Measurements from ENCODE around the gene EIF4E2.

EIF4E2 gene

DNA sequence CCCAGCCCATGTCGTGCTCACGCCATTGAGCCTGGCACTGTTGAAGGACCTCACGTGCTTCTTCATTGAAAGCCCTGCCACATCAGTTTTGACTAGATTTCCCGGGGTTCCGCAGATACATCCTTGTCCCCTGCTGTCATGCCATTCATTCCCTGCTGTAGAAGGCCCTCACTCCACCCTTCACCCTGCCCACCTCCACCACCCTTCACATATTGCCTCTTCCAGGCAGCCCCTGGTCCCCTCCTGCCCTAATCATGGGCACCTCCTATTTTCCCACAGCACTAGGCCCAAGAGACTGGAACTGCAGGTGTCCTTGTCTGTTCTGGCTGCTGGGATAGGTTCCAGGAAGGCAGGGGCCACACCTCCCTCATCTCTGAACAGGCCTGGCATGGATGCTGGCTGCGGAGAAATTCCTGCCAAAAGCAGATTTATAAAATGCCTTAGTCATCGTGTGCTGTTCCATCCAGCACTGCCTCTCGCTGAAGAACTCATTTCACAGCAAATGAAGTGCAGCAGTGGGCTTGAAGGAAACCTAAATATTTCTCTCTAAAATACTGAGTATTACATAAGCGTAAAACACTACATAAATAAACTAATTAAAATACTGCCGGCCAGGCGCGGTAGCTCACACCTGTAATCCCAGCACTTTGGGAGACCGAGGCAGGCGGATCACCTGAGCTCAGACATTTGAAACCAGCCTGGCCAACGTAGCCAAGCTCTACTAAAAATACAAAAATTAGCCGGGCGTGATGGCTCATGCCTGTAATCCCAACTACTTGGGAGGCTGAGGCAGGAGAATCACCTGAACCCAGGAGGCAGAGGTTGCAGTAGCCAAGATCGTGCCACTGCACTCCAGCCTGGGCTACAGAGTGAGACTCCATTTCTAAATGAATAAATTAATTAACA, 38.4 kb downstream of the EIF4E2 start:
- Histone ChIP-seq H3K4me3 (ENCODE audit: low read depth in 1 of 2, low read length in 1 of 2) (no peak overlapping the region), H3K27ac (no peak overlapping the region), H3K36me3 (peaks cover 7% of the 10 kb centered on the region), H3K4me1 (ENCODE audit: control insufficient read depth in 1 of 2, insufficient read depth in 1 of 2, low read depth in 1 of 2, low read length in 1 of 2) (no peaks in the 10 kb centered on the region), H3K9me3 (no peaks in the 10 kb centered on the region), H3K27me3 (no peaks in the 10 kb centered on the region)
- TF ChIP-seq, protein P1, sequence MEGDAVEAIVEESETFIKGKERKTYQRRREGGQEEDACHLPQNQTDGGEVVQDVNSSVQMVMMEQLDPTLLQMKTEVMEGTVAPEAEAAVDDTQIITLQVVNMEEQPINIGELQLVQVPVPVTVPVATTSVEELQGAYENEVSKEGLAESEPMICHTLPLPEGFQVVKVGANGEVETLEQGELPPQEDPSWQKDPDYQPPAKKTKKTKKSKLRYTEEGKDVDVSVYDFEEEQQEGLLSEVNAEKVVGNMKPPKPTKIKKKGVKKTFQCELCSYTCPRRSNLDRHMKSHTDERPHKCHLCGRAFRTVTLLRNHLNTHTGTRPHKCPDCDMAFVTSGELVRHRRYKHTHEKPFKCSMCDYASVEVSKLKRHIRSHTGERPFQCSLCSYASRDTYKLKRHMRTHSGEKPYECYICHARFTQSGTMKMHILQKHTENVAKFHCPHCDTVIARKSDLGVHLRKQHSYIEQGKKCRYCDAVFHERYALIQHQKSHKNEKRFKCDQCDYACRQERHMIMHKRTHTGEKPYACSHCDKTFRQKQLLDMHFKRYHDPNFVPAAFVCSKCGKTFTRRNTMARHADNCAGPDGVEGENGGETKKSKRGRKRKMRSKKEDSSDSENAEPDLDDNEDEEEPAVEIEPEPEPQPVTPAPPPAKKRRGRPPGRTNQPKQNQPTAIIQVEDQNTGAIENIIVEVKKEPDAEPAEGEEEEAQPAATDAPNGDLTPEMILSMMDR (IDR thresholded peaks at IDR 0.05): no peak

DNA sequence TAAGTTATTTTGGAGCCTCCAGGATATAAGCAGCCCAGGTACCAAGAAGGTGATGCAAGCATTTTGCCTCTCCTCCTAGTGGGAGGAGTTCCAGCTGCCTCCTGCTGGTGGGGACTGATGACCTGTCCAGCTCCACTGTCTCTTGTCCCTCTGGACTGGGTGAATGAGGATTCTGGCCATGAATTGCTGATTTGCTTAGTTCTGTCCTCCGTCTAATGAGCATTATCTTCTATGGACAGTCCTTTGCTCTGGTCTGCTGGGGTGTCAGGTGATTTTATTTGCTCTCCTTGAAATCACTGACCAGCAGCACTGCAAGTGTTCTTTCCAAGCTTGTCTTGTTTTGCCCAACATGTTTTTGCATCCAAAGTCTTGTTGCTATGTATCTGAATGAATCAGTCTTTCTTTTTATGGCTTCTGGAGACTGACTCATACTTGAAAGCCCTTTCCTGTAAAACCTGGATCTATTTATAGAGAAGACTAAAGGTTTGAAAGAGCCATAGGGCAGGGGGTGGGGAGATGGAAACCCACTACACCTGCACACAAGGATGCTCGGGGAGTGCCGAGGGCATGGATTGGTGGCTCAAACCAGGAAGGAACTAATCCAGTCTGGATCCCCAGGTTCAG, 42.4 kb downstream of the EIF4E2 start:
- Histone ChIP-seq H3K27ac (no peak overlapping the region), H3K4me1 (ENCODE audit: control insufficient read depth in 1 of 2, insufficient read depth in 1 of 2, low read depth in 1 of 2, low read length in 1 of 2) (no peaks in the 10 kb centered on the region), H3K4me3 (ENCODE audit: low read depth in 1 of 2, low read length in 1 of 2) (no peak overlapping the region), H3K27me3 (no peaks in the 10 kb centered on the region), H3K9me3 (no peaks in the 10 kb centered on the region), H3K36me3 (no peaks in the 10 kb centered on the region)
- TF ChIP-seq, protein P1 (IDR thresholded peaks at IDR 0.05): no peak

DNA sequence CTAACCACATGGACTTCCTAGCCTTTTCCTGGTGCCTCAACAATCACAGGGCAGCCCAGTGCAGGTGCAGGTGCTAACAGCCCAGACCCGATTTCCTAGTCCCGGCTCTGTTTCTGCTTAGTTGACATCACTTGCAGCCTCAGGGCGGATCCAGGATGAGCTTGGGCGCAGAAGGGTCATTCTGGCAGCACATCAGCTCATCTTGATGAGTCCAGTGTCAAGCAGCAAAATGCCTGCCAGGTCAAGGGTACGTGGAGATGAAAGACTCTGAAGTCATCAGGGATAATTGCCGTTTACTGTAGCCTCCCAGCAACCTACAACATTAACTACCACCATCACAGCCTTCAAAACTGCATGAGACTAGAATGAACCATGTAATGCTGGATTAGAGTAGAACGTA, 43.5 kb downstream of the EIF4E2 start:
- H3K36me3 ChIP-seq: no peaks in the 10 kb centered on the region
- no peaks in the 10 kb centered on the region for H3K9me3 ChIP-seq
- H3K4me1 ChIP-seq (ENCODE audit: control insufficient read depth in 1 of 2, insufficient read depth in 1 of 2, low read depth in 1 of 2, low read length in 1 of 2): no peaks in the 10 kb centered on the region
- no peak overlapping the region for H3K27ac ChIP-seq
- no peak overlapping the region for H3K4me3 ChIP-seq (ENCODE audit: low read depth in 1 of 2, low read length in 1 of 2)
- H3K27me3 ChIP-seq: no peaks in the 10 kb centered on the region
- TF ChIP-seq, protein P1 (IDR thresholded peaks at IDR 0.05): no peak

DNA sequence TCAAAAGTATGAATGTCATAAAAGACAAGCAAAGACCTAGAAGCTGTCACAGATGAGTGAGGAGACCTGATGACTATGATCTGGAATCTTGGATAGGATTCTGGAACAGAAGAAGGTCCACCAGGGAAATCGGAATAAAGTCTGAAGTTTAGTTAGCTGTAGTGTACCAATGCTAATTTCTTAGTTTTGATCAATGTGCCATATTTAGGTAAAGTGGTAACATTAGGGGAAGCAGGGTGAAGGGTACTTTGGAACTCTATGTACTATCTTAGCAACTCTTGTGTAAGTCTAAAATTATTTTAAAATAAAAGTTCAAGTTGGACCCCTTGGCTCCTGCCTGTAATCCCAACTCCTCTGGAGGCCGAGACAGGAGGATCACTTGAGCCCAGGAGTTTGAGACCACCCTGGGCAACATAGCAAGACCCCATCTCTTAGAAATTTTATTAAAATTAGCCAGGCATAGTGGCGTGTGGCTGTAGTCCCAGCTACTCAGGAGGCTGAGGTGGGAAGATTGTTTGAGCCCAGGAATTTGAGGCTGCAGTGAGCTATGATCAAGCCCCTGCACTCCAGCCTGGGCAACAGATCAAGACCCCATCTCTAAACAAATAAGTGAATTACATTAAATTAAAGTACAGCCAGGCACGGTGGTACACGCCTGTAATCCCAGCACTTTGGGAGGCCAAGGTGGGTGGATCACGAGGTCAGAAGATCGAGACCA, 47.0 kb downstream of the EIF4E2 start:
- H3K27ac ChIP-seq: no peak overlapping the region
- H3K9me3 ChIP-seq: no peaks in the 10 kb centered on the region
- H3K27me3 ChIP-seq: no peaks in the 10 kb centered on the region
- no peaks in the 10 kb centered on the region for H3K4me1 ChIP-seq (ENCODE audit: control insufficient read depth in 1 of 2, insufficient read depth in 1 of 2, low read depth in 1 of 2, low read length in 1 of 2)
- H3K36me3 ChIP-seq: no peaks in the 10 kb centered on the region
- H3K4me3 ChIP-seq (ENCODE audit: low read depth in 1 of 2, low read length in 1 of 2): no peak overlapping the region
- TF ChIP-seq, protein P1 (IDR thresholded peaks at IDR 0.05): no peak

DNA sequence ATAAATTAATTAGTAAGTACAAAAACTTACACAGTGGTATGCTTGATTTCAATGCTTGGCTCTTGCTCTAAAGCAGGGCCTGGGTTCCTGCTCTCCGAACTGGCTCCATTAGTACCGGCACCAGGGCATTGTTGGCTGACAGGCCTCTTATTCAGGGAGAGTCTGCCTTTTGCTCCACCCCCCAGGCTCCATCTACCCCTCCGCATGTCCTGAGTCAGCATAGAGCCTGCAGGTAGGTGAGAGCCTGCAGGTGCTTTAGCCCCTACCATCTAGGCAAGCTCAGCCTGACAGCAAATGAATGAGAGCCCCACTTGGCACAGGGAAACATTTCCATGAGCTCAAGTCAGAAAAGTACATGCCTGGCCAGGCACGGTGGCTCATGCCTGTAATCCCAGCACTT, 47.8 kb downstream of the EIF4E2 start:
- no peaks in the 10 kb centered on the region for H3K27me3 ChIP-seq
- TF ChIP-seq, protein P1 (IDR thresholded peaks at IDR 0.05): no peak
- no peak overlapping the region for H3K4me3 ChIP-seq (ENCODE audit: low read depth in 1 of 2, low read length in 1 of 2)
- H3K4me1 ChIP-seq (ENCODE audit: control insufficient read depth in 1 of 2, insufficient read depth in 1 of 2, low read depth in 1 of 2, low read length in 1 of 2): no peaks in the 10 kb centered on the region
- no peaks in the 10 kb centered on the region for H3K9me3 ChIP-seq
- H3K27ac ChIP-seq: no peak overlapping the region
- H3K36me3 ChIP-seq: no peaks in the 10 kb centered on the region

All from neutrophil (primary cell).